UCSD-AML1 (cell line): ENCODE data around the gene TTBK1.
"Not testable (repeated sequence)": the region's sequence is repeated elsewhere in the genome, so short reads cannot be mapped to it uniquely, and the experiment has no call there.

ENCODE experiments used
- DNase-seq: peaks from one replicate; lab custom pipeline; 2025; ENCODE audit not compliant: unreplicated experiment; lab: John Stamatoyannopoulos, UW

The TTBK1 gene

GRCh38 chr6:43302126-43302525 is 58.8 kb downstream of the TTBK1 start:
- no peak for DNase-seq

GRCh38 chr6:43303006-43303405 is 59.7 kb downstream of the TTBK1 start:
- DNase-seq: not testable (repeated sequence)

GRCh38 chr6:43303751-43304331 is 60.6 kb downstream of the TTBK1 start:
- DNase-seq: no peak

GRCh38 chr6:43304361-43304760 is 61.1 kb downstream of the TTBK1 start:
- no peak for DNase-seq

GRCh38 chr6:43304882-43305281 is 61.6 kb downstream of the TTBK1 start:
- DNase-seq: no peak

GRCh38 chr6:43306086-43306485 is 62.8 kb downstream of the TTBK1 start:
- DNase-seq: no peak

GRCh38 chr6:43307451-43308100 is 64.3 kb downstream of the TTBK1 start:
- DNase-seq: no peak

- DNase-seq: no peak
Measured at GRCh38 chr6:43308101-43308989, 65.1 kb downstream of the TTBK1 start, which contains the start of gene CRIP3. Gene CRIP3, minus strand, starts transcription at chr6:43308826. Its CDS starts 34 bp downstream, at chr6:43308792.

GRCh38 chr6:43308990-43309477 is 65.8 kb downstream of the TTBK1 start:
- DNase-seq: no peak

- DNase-seq: no peak
Measured at GRCh38 chr6:43310134-43310533, 66.9 kb downstream of the TTBK1 start.

- DNase-seq: no peak
Measured at GRCh38 chr6:43310624-43311023, 67.3 kb downstream of the TTBK1 start.

- no peak for DNase-seq
Measured at GRCh38 chr6:43311666-43312065, 68.4 kb downstream of the TTBK1 start.

GRCh38 chr6:43313813-43314212 is 70.5 kb downstream of the TTBK1 start:
- DNase-seq: no peak

GRCh38 chr6:43318011-43318410 is 74.7 kb downstream of the TTBK1 start:
- no peak for DNase-seq

GRCh38 chr6:43325876-43326275 is 82.6 kb downstream of the TTBK1 start:
- DNase-seq: no peak

- no peak for DNase-seq
Measured at GRCh38 chr6:43328528-43328927, 85.2 kb downstream of the TTBK1 start.

- DNase-seq: no peak
Measured at GRCh38 chr6:43331470-43331869, 88.2 kb downstream of the TTBK1 start.

- no peak for DNase-seq
Measured at GRCh38 chr6:43331891-43332290, 88.6 kb downstream of the TTBK1 start.

- no peak for DNase-seq
Measured at GRCh38 chr6:43334466-43335095, 91.3 kb downstream of the TTBK1 start.

GRCh38 chr6:43335469-43335868 is 92.2 kb downstream of the TTBK1 start:
- no peak for DNase-seq

- DNase-seq: no peak
Measured at GRCh38 chr6:43336382-43336781, 93.1 kb downstream of the TTBK1 start.
